WTC11 (cell line): ENCODE data around the gene ITGB3. TPM values are rescaled to one million over a fixed set of nuclear protein-coding genes. Genes with fewer than 3 reads are reported as not detected.

Source experiments
- ATAC-seq: fragments of 200-7000 bp; cut with Tn5 transposase; 2 replicates; pipeline ENCODE4 v1.10.0; 2021; ENCODE audit warnings: mild to moderate bottlenecking, moderate library complexity
- CTCF ChIA-PET: fragments of 300-600 bp; sonication (Branson Sonifier 250); formaldehyde crosslinking; loops from one replicate; lab custom pipeline; 2021; ENCODE audit warnings: antibody characterized with exemption; lab: Charles Lee
- POLR2A ChIA-PET: fragments of 350-600 bp; sonication (Branson Sonifier 250); formaldehyde crosslinking; loops from one replicate; lab custom pipeline; 2021; ENCODE audit warnings: antibody characterized with exemption; lab: Charles Lee
- DNase-seq: peaks from one replicate; pipeline ENCODE4 v3.0.0; 2021; ENCODE audit warnings: low spot score
- H3K27ac Mint-ChIP-seq: 2 replicates; pipeline ENCODE4 v1.8.0; 2021; ENCODE audit warnings: mixed read lengths
- H3K27me3 Mint-ChIP-seq: 2 replicates; pipeline ENCODE4 v1.8.0; 2021; ENCODE audit warnings: low read depth, mild to moderate bottlenecking, moderate library complexity, mixed read lengths
- H3K36me3 Mint-ChIP-seq: 2 replicates; pipeline ENCODE4 v1.8.0; 2021; ENCODE audit warnings: mixed read lengths
- H3K4me1 Mint-ChIP-seq: 2 replicates; pipeline ENCODE4 v1.8.0; 2022; ENCODE audit warnings: mixed read lengths
- H3K4me3 Mint-ChIP-seq: 2 replicates; pipeline ENCODE4 v1.8.0; 2021; ENCODE audit warnings: mild to moderate bottlenecking, moderate library complexity, mixed read lengths
- H3K9me3 Mint-ChIP-seq: 2 replicates; pipeline ENCODE4 v1.8.0; 2021; ENCODE audit warnings: mixed read lengths
- ATF1 ChIP-seq: sonication (generic); formaldehyde crosslinking; IDR thresholded peaks from 2 replicates; pipeline ENCODE4 v1.8.1; 2023; ENCODE audit warnings: mild to moderate bottlenecking, moderate library complexity, missing genetic modification reagents
- CREB1 ChIP-seq: sonication (generic); formaldehyde crosslinking; IDR thresholded peaks from 2 replicates; pipeline ENCODE4 v1.8.0; 2023; ENCODE audit warnings: mild to moderate bottlenecking, missing genetic modification reagents
- ELF4 ChIP-seq: sonication (generic); formaldehyde crosslinking; IDR thresholded peaks from 2 replicates; pipeline ENCODE4 v1.8.1; 2022; ENCODE audit warnings: low read depth, mild to moderate bottlenecking, moderate library complexity, missing genetic modification reagents
- EMX1 ChIP-seq: fragments of 250-450 bp; sonication (Bioruptor Pico); IDR thresholded peaks from 2 replicates; pipeline ENCODE4 v1.8.0; 2021; ENCODE audit warnings: mild to moderate bottlenecking
- FOXK1 ChIP-seq: sonication (generic); formaldehyde crosslinking; IDR thresholded peaks from 2 replicates; pipeline ENCODE4 v1.8.0; 2022; ENCODE audit warnings: mild to moderate bottlenecking, moderate library complexity, missing genetic modification reagents
- FOXP1 ChIP-seq: sonication (generic); formaldehyde crosslinking; IDR thresholded peaks from 2 replicates; pipeline ENCODE4 v1.8.0; 2022; ENCODE audit warnings: missing genetic modification reagents, mild to moderate bottlenecking, moderate library complexity, borderline replicate concordance
- GTF2I ChIP-seq: fragments of 250-450 bp; sonication (Bioruptor Pico); conservative IDR thresholded peaks from 2 replicates; pipeline ENCODE4 v1.4.0; 2021; ENCODE audit warnings: mild to moderate bottlenecking
- HMGXB4 ChIP-seq: sonication (generic); formaldehyde crosslinking; IDR thresholded peaks from 2 replicates; pipeline ENCODE4 v1.8.1; 2023; ENCODE audit warnings: mild to moderate bottlenecking, moderate library complexity, missing genetic modification reagents
- IRF1 ChIP-seq: sonication (generic); formaldehyde crosslinking; IDR thresholded peaks from 2 replicates; pipeline ENCODE4 v1.8.0; 2023; ENCODE audit warnings: missing genetic modification reagents
- MLX ChIP-seq: sonication (generic); formaldehyde crosslinking; IDR thresholded peaks from 2 replicates; pipeline ENCODE4 v1.8.1; 2023; ENCODE audit warnings: mild to moderate bottlenecking, missing genetic modification reagents, moderate library complexity
- NFYB ChIP-seq: sonication (generic); formaldehyde crosslinking; conservative IDR thresholded peaks from 2 replicates; pipeline ENCODE4 v1.8.0; 2022; ENCODE audit warnings: low read depth, missing genetic modification reagents
- NR1H2 ChIP-seq: sonication (generic); formaldehyde crosslinking; IDR thresholded peaks from 2 replicates; pipeline ENCODE4 v1.9.0; 2021; ENCODE audit warnings: mild to moderate bottlenecking, moderate library complexity, missing genetic modification reagents
- NR3C1 ChIP-seq: sonication (generic); formaldehyde crosslinking; conservative IDR thresholded peaks from 2 replicates; pipeline ENCODE4 v1.8.1; 2023; ENCODE audit warnings: low read depth, mild to moderate bottlenecking, missing genetic modification reagents
- SMAD3 ChIP-seq: sonication (generic); formaldehyde crosslinking; IDR thresholded peaks from 2 replicates; pipeline ENCODE4 v1.8.0; 2022; ENCODE audit warnings: missing genetic modification reagents, mild to moderate bottlenecking, borderline replicate concordance
- SMAD4 ChIP-seq: sonication (generic); formaldehyde crosslinking; IDR thresholded peaks from 2 replicates; pipeline ENCODE4 v1.8.0; 2022; ENCODE audit warnings: mild to moderate bottlenecking, missing genetic modification reagents
- STAT6 ChIP-seq: sonication (generic); formaldehyde crosslinking; conservative IDR thresholded peaks from 2 replicates; pipeline ENCODE4 v1.8.1; 2023; ENCODE audit warnings: mild to moderate bottlenecking, low read depth, missing genetic modification reagents, moderate library complexity
- TCF7 ChIP-seq: sonication (generic); formaldehyde crosslinking; IDR thresholded peaks from 2 replicates; pipeline ENCODE4 v1.8.0; 2022; ENCODE audit warnings: mild to moderate bottlenecking, low read depth, missing genetic modification reagents, moderate library complexity
- USF2 ChIP-seq: sonication (generic); formaldehyde crosslinking; IDR thresholded peaks from 2 replicates; pipeline ENCODE4 v1.8.1; 2023; ENCODE audit warnings: mild to moderate bottlenecking, missing genetic modification reagents, moderate library complexity
- ZBTB43 ChIP-seq: sonication (generic); formaldehyde crosslinking; IDR thresholded peaks from 2 replicates; pipeline ENCODE4 v1.8.1; 2023; ENCODE audit warnings: mild to moderate bottlenecking, missing genetic modification reagents
- ZNF263 ChIP-seq: sonication (generic); formaldehyde crosslinking; IDR thresholded peaks from 2 replicates; pipeline ENCODE4 v1.8.1; 2022; ENCODE audit warnings: low read depth, mild to moderate bottlenecking, moderate library complexity, missing genetic modification reagents
- ZNF423 ChIP-seq: fragments of 250-450 bp; sonication (Bioruptor Pico); IDR thresholded peaks from 2 replicates; pipeline ENCODE4 v2.1.2; 2022; ENCODE audit warnings: mild to moderate bottlenecking, moderate library complexity
- ZNF425 ChIP-seq: fragments of 250-450 bp; sonication (Bioruptor Pico); conservative IDR thresholded peaks from 2 replicates; pipeline ENCODE4 v1.9.0; 2021; ENCODE audit warnings: mild to moderate bottlenecking
- ZSCAN18 ChIP-seq: fragments of 250-450 bp; sonication (Bioruptor Pico); IDR thresholded peaks from 2 replicates; pipeline ENCODE4 v2.1.2; 2022; ENCODE audit warnings: mild to moderate bottlenecking, moderate library complexity
- total RNA-seq: library from RNA; stranded (reverse); gene quantifications from 3 replicates; pipeline ENCODE4 v1.2.3, GENCODE V29; 2021

The ITGB3 gene
- total RNA-seq, 1 experiment from 2014 or later, result 0.04 TPM

GRCh38 chr17:47230864-47231263 is 22.8 kb upstream of the ITGB3 start (continued):
- TF ChIP-seq CREB1 (CRISPR knock-in tag) (no peak), ZBTB43 (CRISPR knock-in tag) (no peak), FOXK1 (CRISPR knock-in tag) (no peak), NR1H2 (CRISPR knock-in tag) (no peak), EMX1 (no peak), ZNF423 (CRISPR knock-in tag) (no peak), GTF2I (CRISPR knock-in tag) (no peak), ZNF263 (CRISPR knock-in tag) (no peak)
- TF ChIP-seq, all 79 proteins: peak for 0

GRCh38 chr17:47231334-47231733 is 22.3 kb upstream of the ITGB3 start:
- no peak for DNase-seq
- H3K27ac Mint-ChIP-seq, result no peak overlapping the region
- H3K9me3 Mint-ChIP-seq, result no peaks in the 10 kb centered on the region
- H3K36me3 Mint-ChIP-seq, result no peaks in the 10 kb centered on the region
- no peak overlapping the region for H3K4me3 Mint-ChIP-seq
- TF ChIP-seq IRF1 (CRISPR knock-in tag) (no peak), NFYB (no peak), FOXP1 (CRISPR knock-in tag) (no peak), SMAD3 (no peak), HMGXB4 (no peak), USF2 (CRISPR knock-in tag) (no peak), ELF4 (CRISPR knock-in tag) (no peak), TCF7 (CRISPR knock-in tag) (no peak), STAT6 (no peak), ZNF263 (CRISPR knock-in tag) (no peak), NR3C1 (CRISPR knock-in tag) (no peak), ZNF425 (no peak), SMAD4 (CRISPR knock-in tag) (no peak), CREB1 (CRISPR knock-in tag) (no peak), ATF1 (CRISPR knock-in tag) (no peak), ZBTB43 (CRISPR knock-in tag) (no peak), MLX (CRISPR knock-in tag) (no peak), GTF2I (CRISPR knock-in tag) (no peak), ZSCAN18 (CRISPR knock-in tag) (no peak)
- peaks cover 14% of the 10 kb centered on the region for H3K27me3 Mint-ChIP-seq
- no peak for ATAC-seq
- CTCF ChIA-PET, result interaction anchor here (3.2 kb wide), 1 partner anchor 84 kb away, joined by 24 read pairs; no protein-coding TSS in a partner anchor
- peaks cover 14% of the 10 kb centered on the region for H3K4me1 Mint-ChIP-seq
- POLR2A ChIA-PET, result interaction anchor here (0.6 kb wide), 1 partner anchor 18 kb away, joined by 3 read pairs; no protein-coding TSS in a partner anchor
